ENCODE results near the gene UNK.

The UNK gene

GRCh38 chr17:75783069-75783783 lies 1.4 kb upstream of the UNK start:
- Histone ChIP-seq H4K20me1 (ENCODE audit: control insufficient read depth, insufficient read depth, low read depth, low read length) (peaks cover 10% of the 10 kb centered on the region), H3K9me2 (replicated peaks; ENCODE audit: control insufficient read depth, low read length) (no peaks in the 10 kb centered on the region), H3K4me3 (ENCODE audit: low read length) (peak overlapping the region; percentile 95), H3K27me3 (ENCODE audit: control insufficient read depth, low read length) (no peaks in the 10 kb centered on the region), H3K4me1 (ENCODE audit: control insufficient read depth, low read length) (peaks cover 64% of the 10 kb centered on the region), H3K79me2 (ENCODE audit: control insufficient read depth, low read length) (peaks cover 58% of the 10 kb centered on the region), H3K9me3 (ENCODE audit: control insufficient read depth, insufficient read depth, low read length) (no peaks in the 10 kb centered on the region), H3K36me3 (ENCODE audit: control insufficient read depth, low read length) (peaks cover 33% of the 10 kb centered on the region), H3K27ac (ENCODE audit: low read depth, low read length) (peak overlapping the region; percentile 97), H3K4me2 (ENCODE audit: low read length) (peak overlapping the region; percentile 95), H3F3A (ENCODE audit: control insufficient read depth, insufficient read depth) (peaks cover 29% of the 10 kb centered on the region)
- TF ChIP-seq EZH2phosphoT487 (IDR thresholded peaks at IDR 0.05; ENCODE audit: borderline replicate concordance, low read length) (no peak), CTCF (IDR thresholded peaks at IDR 0.05; ENCODE audit: low read depth, low read length, poor library complexity, severe bottlenecking) (peak; percentile 91)

DNA sequence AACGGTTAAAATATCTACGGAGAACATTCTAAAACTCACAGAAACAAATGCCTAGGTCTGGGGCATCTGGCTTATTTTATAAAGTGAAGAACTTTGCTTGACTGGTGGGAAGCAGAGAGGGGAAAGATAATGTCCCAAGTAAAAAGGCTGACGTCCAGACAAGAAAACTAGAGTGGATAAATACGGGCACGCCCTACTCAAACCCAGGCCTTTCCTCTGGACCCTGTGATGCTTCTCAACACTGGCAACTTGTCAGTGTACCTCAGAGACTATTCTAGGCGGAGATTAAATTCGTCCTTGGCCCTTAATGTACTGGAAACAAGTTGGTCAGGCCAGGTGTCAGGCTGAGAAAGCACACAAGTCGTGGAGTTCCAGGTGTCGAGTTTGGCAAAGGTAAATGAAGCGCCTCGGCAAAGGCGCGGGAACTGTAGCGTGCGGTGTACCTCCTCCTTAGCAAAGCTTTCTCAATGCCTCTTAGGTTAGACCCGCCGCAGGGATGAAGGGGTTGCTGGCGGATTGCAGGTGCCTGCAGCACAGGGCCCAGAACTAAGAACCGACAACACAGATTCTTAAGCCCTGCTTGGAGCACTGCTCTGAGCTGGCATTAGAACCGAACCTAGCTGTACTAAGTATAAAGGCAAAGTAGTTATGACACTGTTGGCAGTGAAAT lies 668 bp upstream of the UNK start:
- Histone ChIP-seq H3K36me3 (ENCODE audit: control insufficient read depth, low read length) (peaks cover 29% of the 10 kb centered on the region), H3K4me2 (ENCODE audit: low read length) (peak overlapping the region; percentile 95), H4K20me1 (ENCODE audit: control insufficient read depth, insufficient read depth, low read depth, low read length) (peaks cover 3% of the 10 kb centered on the region), H3F3A (ENCODE audit: control insufficient read depth, insufficient read depth) (peaks cover 23% of the 10 kb centered on the region), H3K4me1 (ENCODE audit: control insufficient read depth, low read length) (peaks cover 62% of the 10 kb centered on the region), H3K4me3 (ENCODE audit: low read length) (peak overlapping the region; percentile 95), H3K9me2 (replicated peaks; ENCODE audit: control insufficient read depth, low read length) (no peaks in the 10 kb centered on the region), H3K27ac (ENCODE audit: low read depth, low read length) (peak overlapping the region; percentile 97), H3K27me3 (ENCODE audit: control insufficient read depth, low read length) (no peaks in the 10 kb centered on the region), H3K79me2 (ENCODE audit: control insufficient read depth, low read length) (peaks cover 57% of the 10 kb centered on the region), H3K9me3 (ENCODE audit: control insufficient read depth, insufficient read depth, low read length) (no peaks in the 10 kb centered on the region)
- TF ChIP-seq EZH2phosphoT487 (IDR thresholded peaks at IDR 0.05; ENCODE audit: borderline replicate concordance, low read length) (no peak), CTCF (IDR thresholded peaks at IDR 0.05; ENCODE audit: low read depth, low read length, poor library complexity, severe bottlenecking) (no peak)

DNA sequence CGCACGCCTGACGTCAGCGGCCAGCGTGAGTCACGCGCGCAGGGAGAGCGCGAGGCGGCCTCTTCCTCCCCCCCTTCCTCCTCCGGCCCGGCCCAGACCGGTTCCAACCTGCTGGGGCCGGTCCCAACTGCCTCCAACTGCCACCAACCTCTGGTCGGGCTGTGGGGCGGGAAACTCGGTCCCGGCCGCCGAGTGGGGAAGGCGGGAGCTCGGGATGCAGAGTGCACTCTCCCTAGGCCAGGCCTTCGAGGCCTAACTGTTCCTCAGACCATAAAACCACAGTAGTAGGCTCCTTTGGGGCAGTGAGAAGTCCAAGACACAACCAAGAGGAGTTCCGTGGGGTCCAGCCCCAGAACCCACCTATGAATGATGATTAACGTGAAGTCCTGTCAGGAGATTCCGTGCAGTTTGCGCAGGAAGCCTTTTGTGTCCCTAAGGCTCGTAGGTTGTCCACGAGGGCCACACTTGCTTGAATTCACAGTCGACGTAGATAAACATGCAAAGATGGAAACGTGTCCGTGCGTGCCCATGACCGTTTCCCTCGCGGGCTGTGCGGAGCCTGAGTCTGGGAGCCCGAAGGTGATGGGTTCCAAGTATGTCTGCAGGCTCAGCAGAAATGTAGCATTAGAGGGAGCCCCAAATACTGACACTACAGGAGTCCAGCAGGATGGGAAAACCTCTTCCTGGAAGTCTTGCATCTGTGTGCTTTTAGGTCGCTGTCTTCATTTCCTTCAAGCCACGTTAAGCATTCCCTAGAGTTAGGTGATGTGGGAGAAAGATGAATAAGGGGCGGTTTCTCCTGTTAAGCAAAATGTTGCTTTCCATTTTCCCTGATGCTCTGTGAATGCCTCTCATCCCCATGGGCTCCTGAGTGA lies 647 bp downstream of the UNK start:
- Histone ChIP-seq H3K4me3 (ENCODE audit: low read length) (peak overlapping the region; percentile 95), H3K27me3 (ENCODE audit: control insufficient read depth, low read length) (no peaks in the 10 kb centered on the region), H3K79me2 (ENCODE audit: control insufficient read depth, low read length) (peaks cover 64% of the 10 kb centered on the region), H3K4me1 (ENCODE audit: control insufficient read depth, low read length) (peaks cover 58% of the 10 kb centered on the region), H3K4me2 (ENCODE audit: low read length) (peak overlapping the region; percentile 95), H3K36me3 (ENCODE audit: control insufficient read depth, low read length) (peaks cover 24% of the 10 kb centered on the region), H4K20me1 (ENCODE audit: control insufficient read depth, insufficient read depth, low read depth, low read length) (no peaks in the 10 kb centered on the region), H3K27ac (ENCODE audit: low read depth, low read length) (peak overlapping the region; percentile 97), H3K9me3 (ENCODE audit: control insufficient read depth, insufficient read depth, low read length) (no peaks in the 10 kb centered on the region), H3K9me2 (replicated peaks; ENCODE audit: control insufficient read depth, low read length) (no peaks in the 10 kb centered on the region), H3F3A (ENCODE audit: control insufficient read depth, insufficient read depth) (peaks cover 20% of the 10 kb centered on the region)
- TF ChIP-seq CTCF (IDR thresholded peaks at IDR 0.05; ENCODE audit: low read depth, low read length, poor library complexity, severe bottlenecking) (no peak), EZH2phosphoT487 (IDR thresholded peaks at IDR 0.05; ENCODE audit: borderline replicate concordance, low read length) (no peak)

Data from DOHH2 (cell line).